Vagina (tissue), 2 donors: ENCODE data around the gene EDN3. TPM values are rescaled to one million over a fixed set of nuclear protein-coding genes. Genes with fewer than 3 reads are reported as not detected.

Experiments
- DNase-seq, 2 donors: peaks; one replicate each; pipeline ENCODE4 v3.0.0-alpha.2; 2017; ENCODE audit errors: extremely low spot score in 2 of 2
- H3K27ac ChIP-seq: fragments of 200-600 bp; sonication (generic); one replicate; pipeline ENCODE4 v1.5.1; 2019
- H3K27me3 ChIP-seq: fragments of 200-600 bp; sonication (generic); one replicate; pipeline ENCODE4 v1.5.1; 2019
- H3K36me3 ChIP-seq, 2 donors: fragments of 200-600 bp; sonication (generic); one replicate each; pipeline ENCODE4 v1.5.1; 2017 to 2019
- H3K4me1 ChIP-seq: fragments of 200-600 bp; sonication (generic); one replicate; pipeline ENCODE4 v1.5.1; 2019
- H3K4me3 ChIP-seq, 2 donors: fragments of 200-600 bp; sonication (generic); 1 replicate in 1 of 2; 2 replicates in 1 of 2; pipeline ENCODE4 v1.5.1; 2016 to 2019
- H3K9me3 ChIP-seq: fragments of 200-600 bp; sonication (generic); one replicate; pipeline ENCODE4 v1.5.1; 2019
- POLR2A ChIP-seq, 2 donors: fragments of 450-650 bp; IDR thresholded peaks; one replicate each; pipeline ENCODE4 v1.6.1; 2017; ENCODE audit warnings: antibody characterized with exemption in 2 of 2, mild to moderate bottlenecking in 2 of 2, moderate library complexity in 2 of 2
- POLR2AphosphoS5 ChIP-seq, 2 donors: sonication (generic); formaldehyde crosslinking; IDR thresholded peaks; one replicate each; pipeline ENCODE4 v1.9.0; 2017; ENCODE audit warnings: antibody characterized with exemption in 2 of 2, mild to moderate bottlenecking in 2 of 2, low read depth in 1 of 2; ENCODE audit not compliant: insufficient read depth in 1 of 2
- intact Hi-C: fragments of 100-400 bp; cut with DNase I; formaldehyde crosslinking; loops from one replicate; pipeline ENCODE4 v1.15.1; 2023
- total RNA-seq: library from RNA; depleted of rRNA; stranded (reverse); fragments of >200 nt; gene quantifications from one replicate; pipeline ENCODE4 v1.2.3, GENCODE V29; 2016
- TF ChIP-seq, protein P1 (sequence below), 3 experiments: fragments of 450-650 bp in 2 of 3; fragments of 200-600 bp in 1 of 3; sonication (generic) in 1 of 3; IDR thresholded peaks; one replicate each; pipeline ENCODE4 v1.5.1; 2017 to 2019; ENCODE audit warnings: antibody characterized with exemption in 3 of 3, mild to moderate bottlenecking in 2 of 3, moderate library complexity in 2 of 3

The EDN3 gene
- total RNA-seq, 1 donor from 2014 or later: 220 TPM

GRCh38 chr20:59322585-59323454 lies 22.4 kb downstream of the EDN3 start:
- Histone ChIP-seq H3K4me3 (no peak overlapping the region), H3K4me1 (peaks cover 20% of the 10 kb centered on the region), H3K36me3 (peaks cover 0 to 10% of the 10 kb centered on the region in 2 donors), H3K9me3 (no peaks in the 10 kb centered on the region), H3K27me3 (no peaks in the 10 kb centered on the region), H3K27ac (no peak overlapping the region)
- intact Hi-C loops: no loop called here
- TF ChIP-seq, protein P1, sequence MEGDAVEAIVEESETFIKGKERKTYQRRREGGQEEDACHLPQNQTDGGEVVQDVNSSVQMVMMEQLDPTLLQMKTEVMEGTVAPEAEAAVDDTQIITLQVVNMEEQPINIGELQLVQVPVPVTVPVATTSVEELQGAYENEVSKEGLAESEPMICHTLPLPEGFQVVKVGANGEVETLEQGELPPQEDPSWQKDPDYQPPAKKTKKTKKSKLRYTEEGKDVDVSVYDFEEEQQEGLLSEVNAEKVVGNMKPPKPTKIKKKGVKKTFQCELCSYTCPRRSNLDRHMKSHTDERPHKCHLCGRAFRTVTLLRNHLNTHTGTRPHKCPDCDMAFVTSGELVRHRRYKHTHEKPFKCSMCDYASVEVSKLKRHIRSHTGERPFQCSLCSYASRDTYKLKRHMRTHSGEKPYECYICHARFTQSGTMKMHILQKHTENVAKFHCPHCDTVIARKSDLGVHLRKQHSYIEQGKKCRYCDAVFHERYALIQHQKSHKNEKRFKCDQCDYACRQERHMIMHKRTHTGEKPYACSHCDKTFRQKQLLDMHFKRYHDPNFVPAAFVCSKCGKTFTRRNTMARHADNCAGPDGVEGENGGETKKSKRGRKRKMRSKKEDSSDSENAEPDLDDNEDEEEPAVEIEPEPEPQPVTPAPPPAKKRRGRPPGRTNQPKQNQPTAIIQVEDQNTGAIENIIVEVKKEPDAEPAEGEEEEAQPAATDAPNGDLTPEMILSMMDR (IDR thresholded peaks at IDR 0.05): no peak
- TF ChIP-seq POLR2AphosphoS5 (IDR thresholded peaks at IDR 0.05; ENCODE audit: insufficient read depth in 1 of 2, low read depth in 1 of 2) (no peak), POLR2A (IDR thresholded peaks at IDR 0.05) (no peak)
- DNase-seq: no peak

GRCh38 chr20:59323731-59324130 lies 23.3 kb downstream of the EDN3 start:
- no peaks in the 10 kb centered on the region for H3K27me3 ChIP-seq
- H3K4me3 ChIP-seq: no peak overlapping the region
- TF ChIP-seq POLR2A (IDR thresholded peaks at IDR 0.05): no peak
- TF ChIP-seq, protein P1 (IDR thresholded peaks at IDR 0.05): no peak
- TF ChIP-seq POLR2AphosphoS5 (IDR thresholded peaks at IDR 0.05; ENCODE audit: insufficient read depth in 1 of 2, low read depth in 1 of 2): no peak
- H3K4me1 ChIP-seq: peaks cover 20% of the 10 kb centered on the region
- H3K36me3 ChIP-seq: peaks cover 0 to 10% of the 10 kb centered on the region in 2 donors
- no peak for DNase-seq
- intact Hi-C loops: no loop called here
- no peaks in the 10 kb centered on the region for H3K9me3 ChIP-seq
- no peak overlapping the region for H3K27ac ChIP-seq

DNA sequence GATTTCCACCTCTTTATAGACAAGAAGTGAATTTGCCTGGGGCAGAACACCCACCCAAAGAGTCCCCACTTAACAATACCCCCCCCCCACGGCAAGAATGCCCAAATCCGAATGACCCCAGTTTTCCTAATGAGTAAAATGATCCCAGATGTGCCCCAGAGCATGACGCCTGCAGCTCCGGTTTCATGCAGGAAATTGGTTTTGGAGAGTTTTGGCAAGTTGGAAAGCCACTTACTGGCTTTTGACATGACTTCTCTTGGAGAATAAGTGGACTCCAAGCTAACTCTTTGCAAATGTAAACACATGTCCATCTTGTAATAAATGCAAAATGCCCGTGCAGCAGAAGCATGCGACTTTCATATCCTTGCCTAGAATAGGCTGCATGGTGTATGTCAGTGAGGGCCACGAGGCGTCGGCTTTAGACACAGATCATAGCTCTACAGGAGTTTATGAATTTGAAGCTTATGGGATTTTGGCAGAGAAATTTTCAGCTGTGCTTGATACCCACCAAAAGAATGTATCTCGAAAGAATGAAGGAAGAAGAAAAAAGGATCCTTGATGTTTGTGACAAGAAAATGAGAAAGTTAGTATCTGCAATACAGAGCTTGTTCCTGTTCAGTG lies 24.2 kb downstream of the EDN3 start:
- no peak for DNase-seq
- no peaks in the 10 kb centered on the region for H3K27me3 ChIP-seq
- intact Hi-C loops: no loop called here
- no peak overlapping the region for H3K4me3 ChIP-seq
- peaks cover 0 to 10% of the 10 kb centered on the region in 2 donors for H3K36me3 ChIP-seq
- H3K4me1 ChIP-seq: peaks cover 20% of the 10 kb centered on the region
- H3K27ac ChIP-seq: no peak overlapping the region
- no peaks in the 10 kb centered on the region for H3K9me3 ChIP-seq
- TF ChIP-seq POLR2AphosphoS5 (IDR thresholded peaks at IDR 0.05; ENCODE audit: insufficient read depth in 1 of 2, low read depth in 1 of 2) (no peak), POLR2A (IDR thresholded peaks at IDR 0.05) (no peak)
- TF ChIP-seq, protein P1 (IDR thresholded peaks at IDR 0.05): no peak

- no peaks in the 10 kb centered on the region for H3K9me3 ChIP-seq
- intact Hi-C loops: no loop called here
- no peak overlapping the region for H3K27ac ChIP-seq
- TF ChIP-seq POLR2AphosphoS5 (IDR thresholded peaks at IDR 0.05; ENCODE audit: insufficient read depth in 1 of 2, low read depth in 1 of 2) (no peak), POLR2A (IDR thresholded peaks at IDR 0.05) (no peak)
- TF ChIP-seq, protein P1 (IDR thresholded peaks at IDR 0.05): no peak
- H3K4me1 ChIP-seq: peaks cover 20% of the 10 kb centered on the region
- no peak overlapping the region for H3K4me3 ChIP-seq
- no peaks in the 10 kb centered on the region for H3K27me3 ChIP-seq
- peaks cover 0 to 10% of the 10 kb centered on the region in 2 donors for H3K36me3 ChIP-seq
- DNase-seq: no peak
Measured at GRCh38 chr20:59325142-59325523, 24.7 kb downstream of the EDN3 start.

- H3K36me3 ChIP-seq: peaks cover 0 to 10% of the 10 kb centered on the region in 2 donors
- H3K4me1 ChIP-seq: peaks cover 20% of the 10 kb centered on the region
- no peak overlapping the region for H3K27ac ChIP-seq
- H3K9me3 ChIP-seq: no peaks in the 10 kb centered on the region
- no peaks in the 10 kb centered on the region for H3K27me3 ChIP-seq
- TF ChIP-seq, protein P1 (IDR thresholded peaks at IDR 0.05): no peak
- TF ChIP-seq POLR2A (IDR thresholded peaks at IDR 0.05) (no peak), POLR2AphosphoS5 (IDR thresholded peaks at IDR 0.05; ENCODE audit: insufficient read depth in 1 of 2, low read depth in 1 of 2) (no peak)
- intact Hi-C loops: no loop called here
- DNase-seq: no peak
- H3K4me3 ChIP-seq: no peak overlapping the region
Measured at GRCh38 chr20:59326188-59326587, 25.8 kb downstream of the EDN3 start.
